HepG2 (cell line): ENCODE data around the gene ABCG5. TPM values are rescaled to one million over a fixed set of nuclear protein-coding genes. Genes with fewer than 3 reads are reported as not detected.

Experiments used
- HBP1 ChIP-seq: IDR thresholded peaks from 2 replicates; pipeline ENCODE4 v1.6.1; 2016; ENCODE audit warnings: low read depth, control low read depth
- MXI1 ChIP-seq: IDR thresholded peaks from 3 replicates; pipeline ENCODE4 v1.6.1; 2012; ENCODE audit warnings: low read depth, low read length, inconsistent platforms, borderline replicate concordance
- NCOR1 ChIP-seq: fragments of 200-600 bp; sonication (generic); IDR thresholded peaks from 2 replicates; pipeline ENCODE4 v1.7.0; 2017; ENCODE audit warnings: antibody characterized with exemption, low read length, borderline replicate concordance
- PAX8 ChIP-seq: sonication (generic); formaldehyde crosslinking; IDR thresholded peaks from 2 replicates; pipeline ENCODE4 v1.8.0; 2022; ENCODE audit warnings: mild to moderate bottlenecking, missing genetic modification reagents, borderline replicate concordance
- POGK ChIP-seq: sonication (generic); formaldehyde crosslinking; conservative IDR thresholded peaks from 2 replicates; pipeline ENCODE4 v1.8.0; 2022; ENCODE audit warnings: mild to moderate bottlenecking, moderate library complexity, missing genetic modification reagents
- SAFB2 ChIP-seq: sonication (generic); formaldehyde crosslinking; IDR thresholded peaks from 2 replicates; pipeline ENCODE4 v1.5.1; 2020; ENCODE audit warnings: missing genetic modification reagents, low read depth, mild to moderate bottlenecking, borderline replicate concordance
- TFAP4 ChIP-seq: sonication (generic); IDR thresholded peaks from 2 replicates; pipeline ENCODE4 v1.6.1; 2016; ENCODE audit warnings: low read depth, borderline replicate concordance
- TOE1 ChIP-seq: sonication (generic); formaldehyde crosslinking; IDR thresholded peaks from 2 replicates; pipeline ENCODE4 v1.4.0; 2020; ENCODE audit warnings: mild to moderate bottlenecking, missing genetic modification reagents
- ZFP1 ChIP-seq: IDR thresholded peaks from 2 replicates; pipeline ENCODE4 v1.6.1; 2016
- ZNF343 ChIP-seq: sonication (generic); formaldehyde crosslinking; IDR thresholded peaks from 2 replicates; pipeline ENCODE4 v1.4.0; 2020; ENCODE audit warnings: mild to moderate bottlenecking, missing genetic modification reagents
- ZNF382 ChIP-seq: sonication (generic); formaldehyde crosslinking; IDR thresholded peaks from 2 replicates; pipeline ENCODE4 v1.5.0; 2020; ENCODE audit warnings: missing genetic modification reagents, mild to moderate bottlenecking, borderline replicate concordance
- ZNF407 ChIP-seq: sonication (generic); formaldehyde crosslinking; IDR thresholded peaks from one replicate; pipeline ENCODE4 v1.5.1; 2020; ENCODE audit warnings: mild to moderate bottlenecking, missing genetic modification reagents; ENCODE audit errors: not compliant biosample characterization
- polyA plus RNA-seq, 8 experiments: library from polyadenylated mRNA; depleted of rRNA in 3 of 8; stranded (reverse) in 7 of 8; unstranded in 1 of 8; fragments of >200 nt; fragmentation: Illumina TruSeq in 4 of 8; extraction: Trizol in 4 of 8; gene quantifications; 2 replicates each; pipeline versions ENCODE4 v1.2.1 to v1.2.3, GENCODE V29; 2011 to 2016; ENCODE audit warnings: low read depth in 4 of 8, missing spikeins in 1 of 8, mixed read lengths in 1 of 8; ENCODE audit not compliant: insufficient read depth in 1 of 8
- total RNA-seq, 5 experiments: library from RNA; depleted of rRNA; stranded (reverse); fragments of >200 nt; fragmentation: Illumina TruSeq; extraction: Trizol; gene quantifications; 2 replicates each; pipeline ENCODE4 v1.2.3, GENCODE V29; 2016; ENCODE audit warnings: low read depth in 1 of 5
- TF ChIP-seq, protein P1 (sequence below): sonication (generic); formaldehyde crosslinking; IDR thresholded peaks from 2 replicates; pipeline ENCODE4 v1.5.1; 2020; ENCODE audit warnings: missing genetic modification reagents, mild to moderate bottlenecking, borderline replicate concordance

Gene ABCG5
- total and polyA plus RNA-seq, 2 of the 13 experiments (the other 11 are each of a cell fraction or from before 2014, with no cell fraction given) = 15.1 to 39.0 TPM

DNA sequence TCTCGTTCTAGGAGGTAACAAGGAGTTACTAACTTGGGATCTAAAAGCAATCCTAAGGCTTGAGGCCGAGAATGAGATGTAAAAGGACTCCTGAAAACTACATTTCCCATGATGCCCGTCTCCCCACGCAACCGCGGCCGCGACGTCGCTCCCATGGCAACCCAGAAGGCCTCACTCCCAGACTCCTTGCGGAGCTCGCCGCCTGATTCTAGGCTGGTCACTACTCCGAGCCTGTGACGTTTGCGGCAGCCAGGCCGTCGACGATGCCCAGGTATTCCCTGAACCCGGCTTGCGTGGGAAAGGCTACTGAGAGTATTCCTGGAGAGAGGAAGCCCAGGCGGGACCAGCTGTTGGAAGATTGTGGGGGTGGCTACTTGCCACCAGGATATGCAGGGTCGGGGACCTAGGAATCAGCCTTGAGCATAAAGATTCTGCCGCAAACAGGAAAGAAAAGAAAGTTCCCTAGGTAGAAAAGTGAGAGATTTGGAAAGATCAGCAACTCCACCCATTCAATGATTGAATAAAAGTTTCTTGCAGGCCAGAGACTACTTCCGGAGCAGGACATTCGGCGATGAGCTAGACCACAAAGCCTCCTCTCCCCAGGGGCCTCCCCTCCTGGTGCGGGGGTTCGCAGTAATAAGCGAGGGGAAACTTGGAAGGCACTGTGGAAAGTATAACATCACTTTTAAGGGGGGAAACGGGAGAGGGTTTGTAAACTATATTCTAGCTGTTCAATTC lies 64.6 kb downstream of the ABCG5 start, which contains the start of gene DYNC2LI1 (continued):
- 0 out of 2 replicates have a peak, but pooled peaks have one; percentile 20 for TF ChIP-seq ZNF343 (CRISPR knock-in tag)
- TF ChIP-seq SAFB2 (CRISPR knock-in tag) = peak; percentile 58; the same call in 1 of the 2 replicates
- TF ChIP-seq TFAP4 = peak; percentile 71; the same call in 1 of the 2 replicates
- TF ChIP-seq PAX8 = peak; percentile 50; the same call in 1 of the 2 replicates
- TF ChIP-seq MXI1 = peak; percentile 97; the same call in 2 of the 3 replicates
- peak; percentile 40 for TF ChIP-seq ZNF407 (CRISPR knock-in tag)
- no peak for TF ChIP-seq NCOR1
- TF ChIP-seq TOE1 = peak; percentile 53; the same call in 1 of the 2 replicates
- TF ChIP-seq POGK = 0 out of 2 replicates have a peak, but pooled peaks have one; percentile 78
- TF ChIP-seq ZNF382 = no peak
- TF ChIP-seq, protein P1, sequence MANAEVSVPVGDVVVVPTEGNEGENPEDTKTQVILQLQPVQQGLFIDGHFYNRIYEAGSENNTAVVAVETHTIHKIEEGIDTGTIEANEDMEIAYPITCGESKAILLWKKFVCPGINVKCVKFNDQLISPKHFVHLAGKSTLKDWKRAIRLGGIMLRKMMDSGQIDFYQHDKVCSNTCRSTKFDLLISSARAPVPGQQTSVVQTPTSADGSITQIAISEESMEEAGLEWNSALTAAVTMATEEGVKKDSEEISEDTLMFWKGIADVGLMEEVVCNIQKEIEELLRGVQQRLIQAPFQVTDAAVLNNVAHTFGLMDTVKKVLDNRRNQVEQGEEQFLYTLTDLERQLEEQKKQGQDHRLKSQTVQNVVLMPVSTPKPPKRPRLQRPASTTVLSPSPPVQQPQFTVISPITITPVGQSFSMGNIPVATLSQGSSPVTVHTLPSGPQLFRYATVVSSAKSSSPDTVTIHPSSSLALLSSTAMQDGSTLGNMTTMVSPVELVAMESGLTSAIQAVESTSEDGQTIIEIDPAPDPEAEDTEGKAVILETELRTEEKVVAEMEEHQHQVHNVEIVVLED (CRISPR knock-in tag) = peak; percentile 100
- 0 out of 2 replicates have a peak, but pooled peaks have one; percentile 76 for TF ChIP-seq HBP1 (CRISPR knock-in tag)
- TF ChIP-seq ZFP1 (CRISPR knock-in tag) = 0 out of 2 replicates have a peak, but pooled peaks have one; percentile 22
